HG02759 (cell line): Measurements from ENCODE around the gene ASB10.

Source experiments
- ATAC-seq: cut with Tn5 transposase; IDR thresholded peaks from one replicate; pipeline ENCODE4 v1.9.1; 2021; ENCODE audit warnings: mild to moderate bottlenecking, moderate library complexity; ENCODE audit not compliant: unreplicated experiment

The ASB10 gene

DNA sequence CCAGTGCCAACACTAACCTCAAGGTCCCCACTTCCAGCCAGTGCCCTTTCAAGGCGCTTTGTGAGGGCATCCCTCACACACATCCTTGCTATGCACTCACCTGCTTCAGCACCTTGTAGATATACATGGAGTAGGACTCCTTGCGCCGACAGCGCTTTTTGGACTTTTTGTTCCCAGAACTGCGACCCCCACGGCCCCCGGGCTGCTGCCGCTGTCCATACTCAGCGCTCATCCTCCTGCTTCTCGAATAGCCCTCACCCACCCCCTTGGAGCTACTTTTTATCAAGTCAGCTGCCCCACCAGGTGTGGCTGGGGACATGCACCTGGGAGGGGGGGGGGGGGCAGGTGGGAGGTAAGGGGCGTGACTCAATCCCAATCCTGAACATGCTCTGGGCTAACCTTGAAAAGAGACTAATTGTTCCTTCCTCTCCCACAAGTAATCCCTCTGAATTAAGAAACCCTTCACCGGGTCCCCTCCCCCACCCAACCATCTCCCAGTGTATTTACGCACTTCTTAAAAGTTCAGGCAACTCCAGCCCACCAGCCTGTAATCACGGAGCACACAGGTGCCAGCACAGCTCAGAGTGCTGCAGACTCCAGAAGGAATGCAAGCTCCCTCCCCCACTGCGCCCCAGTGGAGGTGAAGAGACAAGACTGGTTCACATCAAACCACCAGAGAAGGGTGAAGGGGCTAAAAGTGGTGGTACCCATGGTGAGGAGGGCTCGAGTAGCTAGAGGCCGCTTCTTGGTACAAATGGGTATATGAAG lies 23.2 kb upstream of the ASB10 start, which contains the start of gene H2BK1:
H2BK1 (minus strand) TSS at position 402 of the 768 bp plus-strand sequence; CDS start at position 232, 170 bp downstream.
- ATAC-seq = no peak

GRCh38 chr7:151209588-151209987 lies 22.5 kb upstream of the ASB10 start:
- ATAC-seq = no peak

DNA sequence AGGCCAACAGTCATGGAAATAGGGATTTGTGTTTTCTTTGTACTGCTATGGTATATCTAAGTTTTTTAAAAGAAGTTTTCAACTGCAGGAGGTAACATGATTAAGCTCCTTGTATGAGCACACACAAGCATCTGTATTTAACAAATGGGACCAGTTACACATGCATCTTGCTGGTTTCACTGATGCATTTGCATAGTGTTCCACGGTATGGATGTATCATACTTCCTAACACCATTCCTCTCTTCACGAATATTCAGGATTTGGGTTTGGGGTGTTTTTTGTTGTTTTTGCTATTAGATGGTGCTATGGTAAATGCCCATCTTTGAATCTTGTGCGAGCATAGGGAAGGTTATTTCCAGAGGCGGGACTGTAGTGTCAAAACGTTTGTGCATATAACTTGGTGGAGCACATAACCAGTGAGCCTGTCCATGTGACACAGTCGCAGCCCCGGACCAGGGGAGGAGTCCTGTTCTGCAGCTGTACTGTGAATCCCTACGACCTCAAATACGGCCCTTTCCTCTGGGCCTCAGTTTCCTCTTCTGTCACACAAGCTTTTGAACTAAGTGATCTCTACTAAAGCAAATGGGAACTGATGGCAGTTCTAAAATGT lies 21.3 kb upstream of the ASB10 start:
- ATAC-seq = no peak

GRCh38 chr7:151207804-151208203 lies 20.8 kb upstream of the ASB10 start:
- ATAC-seq = no peak

GRCh38 chr7:151207315-151207714 lies 20.3 kb upstream of the ASB10 start:
- ATAC-seq = no peak

DNA sequence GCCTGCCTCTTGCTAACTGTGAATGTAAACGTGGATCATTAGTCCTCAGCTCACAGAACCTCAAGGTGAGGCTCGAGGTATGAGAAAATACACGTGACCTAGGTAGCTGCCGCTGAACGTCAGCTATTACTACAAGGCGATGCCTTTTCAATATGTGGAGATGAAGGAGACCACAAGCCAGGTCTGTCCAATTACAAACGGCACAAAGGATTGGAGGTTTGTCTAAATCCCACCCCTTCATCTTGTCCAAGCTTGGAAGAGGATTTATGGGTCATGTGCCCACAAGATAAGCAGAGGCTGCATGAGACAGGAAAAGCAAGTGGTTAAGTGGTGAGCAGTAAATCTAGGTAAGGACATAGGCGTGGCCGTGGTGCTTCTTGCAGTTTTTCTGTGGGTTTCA lies 19.9 kb upstream of the ASB10 start:
- no peak for ATAC-seq

GRCh38 chr7:151205730-151206129 lies 18.7 kb upstream of the ASB10 start:
- no peak for ATAC-seq

DNA sequence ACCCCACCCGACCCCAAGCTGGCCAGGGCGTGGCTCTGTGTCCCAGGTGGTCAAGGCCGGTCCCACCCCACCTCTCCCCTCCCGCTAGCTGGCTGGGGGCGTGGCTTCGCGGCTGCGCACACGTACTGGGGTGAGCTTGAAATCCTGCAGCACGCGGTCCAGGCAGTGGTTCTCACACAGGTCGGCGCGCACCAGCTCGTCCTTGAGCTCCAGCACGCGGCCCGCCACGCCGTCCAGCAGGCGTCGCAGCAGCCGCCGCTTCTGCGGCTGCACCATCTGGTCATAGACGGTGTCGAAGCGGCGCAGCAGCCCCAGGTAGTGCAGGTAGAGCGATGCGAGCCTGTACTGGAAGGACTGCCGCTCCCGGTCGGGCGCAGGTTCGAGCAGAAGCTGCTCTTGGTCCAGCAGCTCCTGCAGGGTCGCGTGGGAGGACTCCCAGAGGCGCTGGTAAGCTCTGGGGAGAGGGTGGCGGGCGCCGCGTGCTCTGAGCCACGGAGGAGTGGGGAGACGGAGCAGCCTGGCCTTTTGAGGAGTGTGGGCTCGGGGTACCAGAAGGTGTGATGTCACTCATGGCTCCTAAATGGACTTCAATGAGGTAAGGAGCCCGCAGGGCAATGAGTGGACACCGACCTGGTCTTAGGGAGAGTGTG lies 17.5 kb upstream of the ASB10 start:
- no peak for ATAC-seq

DNA sequence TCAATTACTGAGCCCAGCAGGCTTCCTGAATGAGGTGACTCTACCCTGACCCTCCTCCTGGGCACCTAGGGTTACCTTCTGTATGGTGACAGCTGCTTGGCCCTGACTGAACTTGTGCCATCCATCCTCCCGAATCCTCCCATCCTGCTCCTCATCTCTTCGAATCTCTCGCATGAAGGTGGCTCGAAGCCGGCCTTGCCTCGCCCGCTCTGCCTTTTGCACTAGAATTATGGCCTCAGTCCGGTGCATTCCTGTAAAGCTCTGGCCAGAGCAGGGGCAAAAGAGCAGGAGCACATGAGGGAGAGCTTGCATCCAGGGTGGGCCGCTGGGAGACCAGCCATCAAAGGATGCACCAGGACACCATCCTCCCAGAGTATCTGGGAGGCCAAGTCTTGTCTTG lies 15.8 kb upstream of the ASB10 start:
- no peak for ATAC-seq

DNA sequence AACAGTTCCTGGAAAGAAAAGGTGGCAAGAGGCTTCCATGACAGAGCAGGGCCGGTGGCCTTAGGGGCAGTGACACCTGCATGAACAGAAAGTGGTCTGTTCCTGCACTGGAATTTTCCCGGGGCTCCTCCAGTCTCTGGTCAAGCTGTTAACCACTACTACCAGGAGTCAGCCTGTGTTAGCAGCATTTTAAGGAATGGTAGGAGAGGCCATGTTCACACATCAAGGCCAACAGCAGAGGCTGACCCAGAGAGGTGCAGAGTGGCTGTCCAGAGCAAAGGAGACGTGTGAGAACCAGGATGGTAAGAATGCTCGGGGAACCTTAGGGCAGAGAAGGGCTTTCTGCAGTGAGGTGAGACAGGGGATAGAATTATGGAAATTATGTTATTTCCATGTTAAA lies 14.7 kb upstream of the ASB10 start:
- ATAC-seq = no peak

GRCh38 chr7:151201344-151201743 lies 14.3 kb upstream of the ASB10 start:
- no peak for ATAC-seq

GRCh38 chr7:151198945-151199848 lies 12.1 kb upstream of the ASB10 start:
- no peak for ATAC-seq

- ATAC-seq = no peak
These were observed 10.9 kb upstream of the ASB10 start for GRCh38 chr7:151197932-151198331.

DNA sequence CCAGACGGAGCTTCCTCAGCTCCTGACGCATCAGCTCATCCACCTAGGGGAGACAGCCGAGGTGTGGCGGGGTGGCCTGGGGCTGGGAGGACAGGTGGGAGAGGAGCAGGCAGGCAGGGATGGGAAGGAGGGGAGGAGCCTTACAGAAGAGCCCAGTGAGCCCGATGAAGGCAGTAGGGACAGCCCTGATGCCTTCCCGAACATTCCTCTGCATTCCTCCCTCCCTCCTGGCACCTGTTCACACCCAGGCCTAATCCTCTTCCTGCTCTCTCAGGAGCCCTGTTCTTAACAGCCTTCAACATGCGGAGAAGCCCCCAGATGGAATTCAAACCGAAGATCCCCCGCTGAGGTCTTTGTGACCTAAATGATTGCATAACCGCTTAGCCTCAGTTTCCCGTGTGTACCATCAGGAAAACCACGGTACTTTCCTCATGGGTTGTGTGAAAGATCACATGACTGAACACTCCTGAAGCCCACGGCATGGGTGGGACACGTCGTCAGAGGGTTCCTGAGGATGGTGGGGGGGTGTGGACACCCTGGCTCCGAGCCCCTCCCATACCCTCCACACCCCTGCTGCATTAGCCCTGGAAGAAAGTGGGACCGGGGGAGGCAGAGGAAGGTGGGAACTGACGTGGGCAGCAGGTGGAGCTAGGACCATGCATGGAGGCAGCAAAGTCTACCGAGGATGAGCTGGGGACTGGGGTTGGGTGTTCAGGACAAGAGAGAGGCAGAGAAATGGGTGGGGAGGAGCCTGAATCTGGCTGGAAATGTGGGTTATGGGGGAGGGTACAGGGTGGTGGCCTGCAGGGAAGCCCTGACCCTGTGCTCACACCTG lies 8.8 kb upstream of the ASB10 start:
- no peak for ATAC-seq

GRCh38 chr7:151194188-151194587 lies 7.1 kb upstream of the ASB10 start:
- no peak for ATAC-seq

- no peak for ATAC-seq
These were observed 6.3 kb upstream of the ASB10 start for GRCh38 chr7:151193203-151193978.

GRCh38 chr7:151192002-151192539 lies 5.0 kb upstream of the ASB10 start:
- no peak for ATAC-seq

DNA sequence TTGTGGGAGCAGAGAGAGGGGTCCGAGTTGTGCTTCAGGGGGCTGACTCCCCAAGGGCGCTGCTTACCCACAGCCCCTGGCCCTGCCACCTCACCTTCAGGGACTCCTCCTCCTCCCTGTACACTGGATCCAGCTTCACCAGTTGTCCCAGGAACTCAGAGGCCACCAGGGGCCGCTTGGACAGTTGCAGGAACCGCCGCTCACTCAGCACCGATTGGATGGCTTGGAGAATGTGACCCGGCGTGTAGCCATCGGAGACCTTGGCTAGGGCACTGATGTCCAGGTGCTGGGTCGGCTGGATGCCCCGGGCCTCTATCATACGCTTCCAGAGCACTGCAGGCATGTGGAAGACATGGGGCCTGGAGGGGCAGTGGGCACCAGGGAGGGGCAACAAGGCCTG lies 4.5 kb upstream of the ASB10 start:
- no peak for ATAC-seq

GRCh38 chr7:151189038-151189437 lies 2.0 kb upstream of the ASB10 start:
- no peak for ATAC-seq
